Measurements from ENCODE around the gene ESYT1.

DNA sequence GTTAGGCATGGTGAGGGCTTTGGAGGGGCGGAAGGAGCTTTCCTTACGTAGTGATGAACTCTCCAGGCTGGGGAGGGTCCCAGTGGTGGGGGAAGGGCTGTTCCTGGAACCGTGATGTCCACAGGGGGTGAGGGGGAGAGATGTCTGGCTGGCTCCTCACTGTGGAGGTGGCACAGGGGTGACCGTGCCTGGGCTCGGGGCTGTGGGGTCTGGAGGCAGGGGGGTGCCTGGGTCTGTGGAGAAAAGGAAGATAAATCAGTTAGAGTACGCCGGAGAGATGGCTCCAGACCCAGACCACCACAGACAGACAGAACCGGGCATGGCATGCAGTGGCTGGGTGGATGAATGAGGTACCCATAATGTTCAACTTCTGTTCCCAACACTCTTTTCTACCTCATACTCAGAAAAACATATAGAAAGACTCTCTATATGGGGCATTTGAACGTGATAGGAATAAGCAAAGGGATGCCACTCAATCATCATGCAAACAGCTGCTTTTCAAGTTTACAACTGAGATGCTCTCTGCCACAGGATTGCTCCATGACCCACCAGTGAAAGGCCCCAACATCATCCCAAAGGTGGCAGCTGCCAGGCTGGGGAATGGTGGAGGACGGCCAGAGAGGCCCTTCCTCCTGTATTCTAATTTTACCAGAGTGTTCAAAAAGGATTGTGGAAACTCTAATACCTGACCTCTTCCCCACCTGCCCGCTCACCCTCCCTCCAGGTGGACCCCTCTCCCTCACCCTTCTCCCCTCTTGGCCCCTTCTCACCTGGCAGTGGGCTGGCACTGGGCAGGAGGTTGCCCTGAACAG, 35.7 kb downstream of the ESYT1 start:
- TF ChIP-seq, protein P1, sequence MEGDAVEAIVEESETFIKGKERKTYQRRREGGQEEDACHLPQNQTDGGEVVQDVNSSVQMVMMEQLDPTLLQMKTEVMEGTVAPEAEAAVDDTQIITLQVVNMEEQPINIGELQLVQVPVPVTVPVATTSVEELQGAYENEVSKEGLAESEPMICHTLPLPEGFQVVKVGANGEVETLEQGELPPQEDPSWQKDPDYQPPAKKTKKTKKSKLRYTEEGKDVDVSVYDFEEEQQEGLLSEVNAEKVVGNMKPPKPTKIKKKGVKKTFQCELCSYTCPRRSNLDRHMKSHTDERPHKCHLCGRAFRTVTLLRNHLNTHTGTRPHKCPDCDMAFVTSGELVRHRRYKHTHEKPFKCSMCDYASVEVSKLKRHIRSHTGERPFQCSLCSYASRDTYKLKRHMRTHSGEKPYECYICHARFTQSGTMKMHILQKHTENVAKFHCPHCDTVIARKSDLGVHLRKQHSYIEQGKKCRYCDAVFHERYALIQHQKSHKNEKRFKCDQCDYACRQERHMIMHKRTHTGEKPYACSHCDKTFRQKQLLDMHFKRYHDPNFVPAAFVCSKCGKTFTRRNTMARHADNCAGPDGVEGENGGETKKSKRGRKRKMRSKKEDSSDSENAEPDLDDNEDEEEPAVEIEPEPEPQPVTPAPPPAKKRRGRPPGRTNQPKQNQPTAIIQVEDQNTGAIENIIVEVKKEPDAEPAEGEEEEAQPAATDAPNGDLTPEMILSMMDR (IDR thresholded peaks at IDR 0.05), result no peak
- TF ChIP-seq POLR2A (IDR thresholded peaks at IDR 0.05), result no peak
